Effector CD4-positive, alpha-beta T cell (primary cell): Measurements from ENCODE around the gene SLC17A6. TPM values are rescaled to one million over a fixed set of nuclear protein-coding genes. Genes with fewer than 3 reads are reported as not detected.

Source experiments
- DNase-seq: peaks from one replicate; pipeline ENCODE4 v3.0.0-alpha.2; 2020
- total RNA-seq: gene quantifications from one replicate; lab custom pipeline; 2026; lab: John Stamatoyannopoulos, UW

Gene SLC17A6
- total RNA-seq = not detected

GRCh38 chr11:22337596-22338485, at the start of gene SLC17A6:
Gene SLC17A6 (plus strand): TSS chr11:22338381. CDS start chr11:22338534, 153 bp downstream.
- DNase-seq = no peak

- no peak for DNase-seq
Measured at GRCh38 chr11:22302368-22302767, 35.8 kb upstream of the SLC17A6 start.

GRCh38 chr11:22304337-22304961, 33.7 kb upstream of the SLC17A6 start:
- DNase-seq = no peak

GRCh38 chr11:22317656-22318055, 20.5 kb upstream of the SLC17A6 start:
- DNase-seq = no peak

- DNase-seq = no peak
Measured at GRCh38 chr11:22331771-22332170, 6.4 kb upstream of the SLC17A6 start.

GRCh38 chr11:22336587-22336986, 1.6 kb upstream of the SLC17A6 start:
- DNase-seq = no peak

GRCh38 chr11:22339611-22340010, 1.4 kb downstream of the SLC17A6 start:
- DNase-seq = no peak

GRCh38 chr11:22340235-22340634, 2.1 kb downstream of the SLC17A6 start:
- no peak for DNase-seq

- DNase-seq = no peak
Measured at GRCh38 chr11:22340701-22341587, 2.8 kb downstream of the SLC17A6 start.

GRCh38 chr11:22341588-22341931, 3.4 kb downstream of the SLC17A6 start:
- DNase-seq = no peak

- DNase-seq = no peak
Measured at GRCh38 chr11:22342211-22343031, 4.2 kb downstream of the SLC17A6 start.

- no peak for DNase-seq
Measured at GRCh38 chr11:22343032-22343324, 4.8 kb downstream of the SLC17A6 start.

GRCh38 chr11:22343371-22344032, 5.3 kb downstream of the SLC17A6 start:
- no peak for DNase-seq

- DNase-seq = no peak
Measured at GRCh38 chr11:22344081-22344480, 5.9 kb downstream of the SLC17A6 start.

GRCh38 chr11:22346282-22346681, 8.1 kb downstream of the SLC17A6 start:
- no peak for DNase-seq

- DNase-seq = no peak
Measured at GRCh38 chr11:22347857-22348487, 9.8 kb downstream of the SLC17A6 start.

GRCh38 chr11:22349491-22349890, 11.3 kb downstream of the SLC17A6 start:
- DNase-seq = no peak

- no peak for DNase-seq
Measured at GRCh38 chr11:22359295-22359694, 21.1 kb downstream of the SLC17A6 start.

GRCh38 chr11:22371160-22371559, 33.0 kb downstream of the SLC17A6 start:
- DNase-seq = no peak

GRCh38 chr11:22387126-22387525, 48.9 kb downstream of the SLC17A6 start:
- DNase-seq = no peak

GRCh38 chr11:22389526-22390282, 51.5 kb downstream of the SLC17A6 start:
- no peak for DNase-seq
